PC-9 (cell line): Measurements from ENCODE around the gene FAM72C.
"Not testable (repeated sequence)": the region's sequence is repeated elsewhere in the genome, so short reads cannot be mapped to it uniquely, and the experiment has no call there.

Source experiments
- EZH2 ChIP-seq: fragments of 200-600 bp; sonication (generic); IDR thresholded peaks from 2 replicates; pipeline ENCODE4 v1.8.0; 2017; ENCODE audit warnings: antibody characterized with exemption, low read depth
- TF ChIP-seq, protein P1 (sequence below): fragments of 200-600 bp; sonication (generic); conservative IDR thresholded peaks from 2 replicates; pipeline ENCODE4 v1.6.1; 2017; ENCODE audit warnings: mixed run types, antibody characterized with exemption, mild to moderate bottlenecking, moderate library complexity

DNA sequence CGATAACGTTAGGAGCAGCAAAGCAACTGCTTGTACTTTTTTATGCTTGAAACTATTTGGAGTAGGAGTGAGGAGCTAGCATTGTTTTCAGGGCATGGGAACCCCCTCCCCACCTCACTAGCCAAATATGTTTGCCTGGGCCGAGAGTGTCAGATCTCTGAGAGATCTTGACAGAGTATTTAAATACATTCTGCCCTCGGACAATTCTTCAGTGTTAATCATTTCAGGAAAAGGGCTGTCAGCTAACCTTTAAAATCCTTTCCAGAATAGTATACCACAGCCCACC lies 17.6 kb upstream of the FAM72C start:
- TF ChIP-seq, protein P1, sequence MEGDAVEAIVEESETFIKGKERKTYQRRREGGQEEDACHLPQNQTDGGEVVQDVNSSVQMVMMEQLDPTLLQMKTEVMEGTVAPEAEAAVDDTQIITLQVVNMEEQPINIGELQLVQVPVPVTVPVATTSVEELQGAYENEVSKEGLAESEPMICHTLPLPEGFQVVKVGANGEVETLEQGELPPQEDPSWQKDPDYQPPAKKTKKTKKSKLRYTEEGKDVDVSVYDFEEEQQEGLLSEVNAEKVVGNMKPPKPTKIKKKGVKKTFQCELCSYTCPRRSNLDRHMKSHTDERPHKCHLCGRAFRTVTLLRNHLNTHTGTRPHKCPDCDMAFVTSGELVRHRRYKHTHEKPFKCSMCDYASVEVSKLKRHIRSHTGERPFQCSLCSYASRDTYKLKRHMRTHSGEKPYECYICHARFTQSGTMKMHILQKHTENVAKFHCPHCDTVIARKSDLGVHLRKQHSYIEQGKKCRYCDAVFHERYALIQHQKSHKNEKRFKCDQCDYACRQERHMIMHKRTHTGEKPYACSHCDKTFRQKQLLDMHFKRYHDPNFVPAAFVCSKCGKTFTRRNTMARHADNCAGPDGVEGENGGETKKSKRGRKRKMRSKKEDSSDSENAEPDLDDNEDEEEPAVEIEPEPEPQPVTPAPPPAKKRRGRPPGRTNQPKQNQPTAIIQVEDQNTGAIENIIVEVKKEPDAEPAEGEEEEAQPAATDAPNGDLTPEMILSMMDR = not testable (repeated sequence)
- not testable (repeated sequence) for TF ChIP-seq EZH2
